HEK293 (cell line): ENCODE results near the gene CRYBA2.

ENCODE experiments used
- HOXD13 ChIP-seq: sonication (generic); formaldehyde crosslinking; IDR thresholded peaks from 2 replicates; pipeline ENCODE4 v1.8.0; 2022; ENCODE audit warnings: missing genetic modification reagents, borderline replicate concordance
- MEIS1 ChIP-seq: sonication (generic); formaldehyde crosslinking; IDR thresholded peaks from 2 replicates; pipeline ENCODE4 v1.8.1; 2022; ENCODE audit warnings: missing genetic modification reagents, mild to moderate bottlenecking, borderline replicate concordance
- MYNN ChIP-seq: fragments of 450-650 bp; formaldehyde crosslinking; IDR thresholded peaks from 2 replicates; pipeline ENCODE4 v1.5.1; 2016; ENCODE audit warnings: missing biosample characterization, missing genetic modification characterization, borderline replicate concordance
- OSR2 ChIP-seq: fragments of 450-650 bp; formaldehyde crosslinking; IDR thresholded peaks from 2 replicates; pipeline ENCODE4 v1.5.1; 2016; ENCODE audit warnings: missing biosample characterization, missing genetic modification characterization
- OVOL3 ChIP-seq: fragments of 450-650 bp; formaldehyde crosslinking; IDR thresholded peaks from 2 replicates; pipeline ENCODE4 v1.5.1; 2016; ENCODE audit warnings: missing biosample characterization, missing genetic modification characterization
- PRDM10 ChIP-seq: fragments of 450-650 bp; formaldehyde crosslinking; IDR thresholded peaks from 2 replicates; pipeline ENCODE4 v1.5.1; 2016; ENCODE audit warnings: missing biosample characterization, missing genetic modification characterization
- YY1 ChIP-seq: fragments of 450-650 bp; formaldehyde crosslinking; IDR thresholded peaks from 2 replicates; pipeline ENCODE4 v1.5.1; 2018; ENCODE audit warnings: missing biosample characterization, missing genetic modification characterization
- ZBTB48 ChIP-seq: fragments of 450-650 bp; formaldehyde crosslinking; IDR thresholded peaks from 2 replicates; pipeline ENCODE4 v1.5.1; 2016; ENCODE audit warnings: missing biosample characterization, missing genetic modification characterization
- ZBTB7A ChIP-seq: fragments of 450-650 bp; formaldehyde crosslinking; IDR thresholded peaks from 2 replicates; pipeline ENCODE4 v1.5.1; 2016; ENCODE audit warnings: low read depth, missing biosample characterization, missing genetic modification characterization
- ZNF184 ChIP-seq: fragments of 450-650 bp; IDR thresholded peaks from 2 replicates; pipeline ENCODE4 v1.5.1; 2018; ENCODE audit warnings: missing biosample characterization, mild to moderate bottlenecking, missing genetic modification characterization
- ZNF223 ChIP-seq: fragments of 450-650 bp; formaldehyde crosslinking; IDR thresholded peaks from 2 replicates; pipeline ENCODE4 v1.5.1; 2016; ENCODE audit warnings: missing biosample characterization, missing genetic modification characterization
- ZNF280C ChIP-seq: fragments of 450-650 bp; formaldehyde crosslinking; IDR thresholded peaks from 2 replicates; pipeline ENCODE4 v1.5.1; 2016; ENCODE audit warnings: missing biosample characterization, missing genetic modification characterization
- ZNF335 ChIP-seq: fragments of 450-650 bp; formaldehyde crosslinking; conservative IDR thresholded peaks from 2 replicates; pipeline ENCODE4 v1.5.1; 2016; ENCODE audit warnings: missing biosample characterization, missing genetic modification characterization
- ZNF391 ChIP-seq: fragments of 450-650 bp; formaldehyde crosslinking; IDR thresholded peaks from 2 replicates; pipeline ENCODE4 v1.5.1; 2016; ENCODE audit warnings: low read depth, missing biosample characterization, missing genetic modification characterization, borderline replicate concordance
- ZNF394 ChIP-seq: fragments of 450-650 bp; formaldehyde crosslinking; IDR thresholded peaks from 2 replicates; pipeline ENCODE4 v1.5.1; 2016; ENCODE audit warnings: missing biosample characterization, missing genetic modification characterization, mild to moderate bottlenecking, moderate library complexity, borderline replicate concordance
- ZNF473 ChIP-seq: fragments of 450-650 bp; formaldehyde crosslinking; IDR thresholded peaks from 2 replicates; pipeline ENCODE4 v1.5.1; 2017; ENCODE audit warnings: missing biosample characterization, missing genetic modification characterization
- ZNF529 ChIP-seq: fragments of 450-650 bp; formaldehyde crosslinking; IDR thresholded peaks from 2 replicates; pipeline ENCODE4 v1.5.1; 2017; ENCODE audit warnings: missing genetic modification characterization, missing biosample characterization; ENCODE audit not compliant: insufficient replicate concordance
- ZNF561 ChIP-seq: fragments of 450-650 bp; IDR thresholded peaks from 2 replicates; pipeline ENCODE4 v1.5.1; 2018; ENCODE audit warnings: missing biosample characterization, missing genetic modification characterization, borderline replicate concordance
- ZNF600 ChIP-seq: fragments of 450-650 bp; formaldehyde crosslinking; IDR thresholded peaks from 2 replicates; pipeline ENCODE4 v1.5.1; 2016; ENCODE audit warnings: missing biosample characterization, missing genetic modification characterization
- ZNF610 ChIP-seq: fragments of 450-650 bp; formaldehyde crosslinking; IDR thresholded peaks from 2 replicates; pipeline ENCODE4 v1.5.1; 2016; ENCODE audit warnings: missing biosample characterization, missing genetic modification characterization, borderline replicate concordance
- ZNF623 ChIP-seq: fragments of 450-650 bp; formaldehyde crosslinking; IDR thresholded peaks from 2 replicates; pipeline ENCODE4 v1.5.1; 2016; ENCODE audit warnings: missing biosample characterization, missing genetic modification characterization
- ZNF624 ChIP-seq: fragments of 450-650 bp; formaldehyde crosslinking; IDR thresholded peaks from 2 replicates; pipeline ENCODE4 v1.5.1; 2017; ENCODE audit warnings: missing biosample characterization, missing genetic modification characterization
- ZNF629 ChIP-seq: fragments of 450-650 bp; formaldehyde crosslinking; IDR thresholded peaks from 2 replicates; pipeline ENCODE4 v1.5.1; 2017; ENCODE audit warnings: missing biosample characterization, missing genetic modification characterization
- ZNF654 ChIP-seq: fragments of 450-650 bp; formaldehyde crosslinking; IDR thresholded peaks from 2 replicates; pipeline ENCODE4 v1.5.1; 2016; ENCODE audit warnings: low read depth, missing biosample characterization, missing genetic modification characterization
- ZNF692 ChIP-seq: fragments of 450-650 bp; formaldehyde crosslinking; IDR thresholded peaks from 2 replicates; pipeline ENCODE4 v1.5.1; 2016; ENCODE audit warnings: missing biosample characterization, missing genetic modification characterization
- ZSCAN18 ChIP-seq: fragments of 450-650 bp; formaldehyde crosslinking; IDR thresholded peaks from 2 replicates; pipeline ENCODE4 v1.5.1; 2016; ENCODE audit warnings: missing biosample characterization, missing genetic modification characterization
- ZXDB ChIP-seq: fragments of 450-650 bp; formaldehyde crosslinking; IDR thresholded peaks from 2 replicates; pipeline ENCODE4 v1.5.1; 2016; ENCODE audit warnings: missing biosample characterization, missing genetic modification characterization

Gene CRYBA2

GRCh38 chr2:218979846-218980734, 13.1 kb downstream of the CRYBA2 start (continued):
- TF ChIP-seq ZNF223 (tag by site-specific recombination) (no peak), ZNF629 (no peak), OVOL3 (tag by site-specific recombination) (no peak), OSR2 (tag by site-specific recombination) (no peak), ZNF624 (no peak), ZNF654 (tag by site-specific recombination) (peak; percentile 84), MYNN (tag by site-specific recombination) (no peak), ZNF394 (peak; percentile 16; the same call in 1 of the 2 replicates), ZBTB48 (peak; percentile 64; the same call in 1 of the 2 replicates), PRDM10 (tag by site-specific recombination) (peak; percentile 38; the same call in 1 of the 2 replicates), ZNF184 (no peak), ZNF692 (tag by site-specific recombination) (0 out of 2 replicates have a peak, but pooled peaks have one; percentile 35), HOXD13 (CRISPR knock-in tag) (no peak), ZNF600 (tag by site-specific recombination) (peak; percentile 46; the same call in 1 of the 2 replicates), ZNF473 (tag by site-specific recombination) (no peak), ZNF623 (tag by site-specific recombination) (no peak), ZNF529 (no peak), YY1 (tag by site-specific recombination) (no peak), ZNF280C (tag by site-specific recombination) (no peak), ZNF561 (tag by site-specific recombination) (no peak; the same call in 1 of the 2 replicates), MEIS1 (CRISPR knock-in tag) (no peak), ZBTB7A (tag by site-specific recombination) (no peak), ZNF335 (tag by site-specific recombination) (peak; percentile 71), ZNF391 (tag by site-specific recombination) (0 out of 2 replicates have a peak, but pooled peaks have one; percentile 49), ZSCAN18 (no peak), ZXDB (tag by site-specific recombination) (no peak), ZNF610 (no peak)
